Activated naive CD4-positive, alpha-beta T cell treated with anti-CD3 and anti-CD28 coated beads for 36 hours (primary cell): ENCODE results near the gene MAPKAPK2. TPM values are rescaled to one million over a fixed set of nuclear protein-coding genes. Genes with fewer than 3 reads are reported as not detected.

ENCODE experiments used
- CTCF ChIA-PET: fragments of 350-600 bp; sonication (Branson Sonifier 250); formaldehyde crosslinking; loops from one replicate; lab custom pipeline; 2021; ENCODE audit warnings: antibody characterized with exemption; lab: Charles Lee
- DNase-seq: peaks from one replicate; pipeline ENCODE4 v3.0.0-alpha.2; 2020
- H3K27ac Mint-ChIP-seq: one replicate; pipeline ENCODE4 v1.8.0; 2021; ENCODE audit warnings: mild to moderate bottlenecking, mixed read lengths
- H3K27me3 Mint-ChIP-seq: one replicate; pipeline ENCODE4 v1.8.0; 2021; ENCODE audit warnings: low read depth, mixed read lengths
- H3K36me3 Mint-ChIP-seq: one replicate; pipeline ENCODE4 v1.8.0; 2021; ENCODE audit warnings: low read depth, mixed read lengths
- H3K4me1 Mint-ChIP-seq: one replicate; pipeline ENCODE4 v1.8.0; 2021; ENCODE audit warnings: low read depth, mixed read lengths
- H3K4me3 Mint-ChIP-seq: one replicate; pipeline ENCODE4 v1.8.0; 2021; ENCODE audit warnings: mild to moderate bottlenecking, moderate library complexity, mixed read lengths
- H3K9me3 Mint-ChIP-seq: one replicate; pipeline ENCODE4 v1.8.0; 2021; ENCODE audit warnings: mixed read lengths
- intact Hi-C: fragments of 100-400 bp; cut with micrococcal nuclease; formaldehyde crosslinking; loops from one replicate; pipeline ENCODE4 v1.15.1; 2023
- total RNA-seq, 2 experiments: library from RNA; stranded (reverse); gene quantifications; one replicate each; pipeline ENCODE4 v1.2.3, GENCODE V29; 2021

The MAPKAPK2 gene
- total RNA-seq, 2 experiments from 2014 or later: 83.4 to 85.3 TPM

- Mint-ChIP-seq H3K4me1 (peaks cover 66% of the 10 kb centered on the region), H3K27me3 (no peaks in the 10 kb centered on the region), H3K9me3 (no peaks in the 10 kb centered on the region), H3K36me3 (no peaks in the 10 kb centered on the region), H3K4me3 (no peak overlapping the region), H3K27ac (peak overlapping the region; percentile 9)
- intact Hi-C loops: loop anchor here (1.0 to 2.0 kb wide), 2 partner anchors 8 to 14 kb away; no protein-coding TSS in a partner anchor
- CTCF ChIA-PET: interaction anchor here (0.6 to 5.9 kb wide), 9 partner anchors 10 to 226 kb away, joined by 3 to 44 read pairs (median 3); no protein-coding TSS in a partner anchor
- DNase-seq: no peak
Measured at GRCh38 chr1:206716159-206716869, 31.6 kb downstream of the MAPKAPK2 start.

GRCh38 chr1:206716870-206717673 is 32.4 kb downstream of the MAPKAPK2 start:
- Mint-ChIP-seq H3K27ac (peak overlapping the region; percentile 22), H3K4me1 (peaks cover 65% of the 10 kb centered on the region), H3K4me3 (no peak overlapping the region), H3K36me3 (no peaks in the 10 kb centered on the region), H3K9me3 (no peaks in the 10 kb centered on the region), H3K27me3 (no peaks in the 10 kb centered on the region)
- CTCF ChIA-PET: interaction anchor here (1.0 to 5.9 kb wide), 4 partner anchors 9 to 226 kb away, joined by 3 to 44 read pairs (median 4); no protein-coding TSS in a partner anchor
- intact Hi-C loops: loop anchor here (1.0 to 2.0 kb wide), 3 partner anchors 8 to 14 kb away; no protein-coding TSS in a partner anchor
- peak; percentile 37 for DNase-seq

GRCh38 chr1:206717674-206717989 is 32.9 kb downstream of the MAPKAPK2 start:
- Mint-ChIP-seq H3K36me3 (no peaks in the 10 kb centered on the region), H3K4me1 (peaks cover 61% of the 10 kb centered on the region), H3K27ac (peak overlapping the region; percentile 22), H3K9me3 (no peaks in the 10 kb centered on the region), H3K27me3 (no peaks in the 10 kb centered on the region), H3K4me3 (no peak overlapping the region)
- CTCF ChIA-PET: interaction anchor here (1.5 to 5.9 kb wide), 2 partner anchors 9 to 54 kb away, joined by 3 to 44 read pairs; no protein-coding TSS in a partner anchor
- intact Hi-C loops: loop anchor here (1.0 to 2.0 kb wide), 2 partner anchors 8 to 15 kb away; no protein-coding TSS in a partner anchor
- no peak for DNase-seq

GRCh38 chr1:206719169-206719839 is 34.6 kb downstream of the MAPKAPK2 start:
- no peak overlapping the region for H3K27ac Mint-ChIP-seq
- no peaks in the 10 kb centered on the region for H3K27me3 Mint-ChIP-seq
- no peaks in the 10 kb centered on the region for H3K9me3 Mint-ChIP-seq
- H3K36me3 Mint-ChIP-seq: no peaks in the 10 kb centered on the region
- H3K4me1 Mint-ChIP-seq: peaks cover 57% of the 10 kb centered on the region
- CTCF ChIA-PET: interaction anchor here (0.7 to 2.3 kb wide), 5 partner anchors 8 to 193 kb away, joined by 3 to 13 read pairs (median 5); no protein-coding TSS in a partner anchor
- H3K4me3 Mint-ChIP-seq: no peak overlapping the region
- no peak for DNase-seq
- intact Hi-C loops: no loop called here

GRCh38 chr1:206721454-206721853 is 36.7 kb downstream of the MAPKAPK2 start:
- intact Hi-C loops: no loop called here
- Mint-ChIP-seq H3K4me1 (peaks cover 56% of the 10 kb centered on the region), H3K27ac (no peak overlapping the region), H3K36me3 (no peaks in the 10 kb centered on the region), H3K27me3 (no peaks in the 10 kb centered on the region), H3K9me3 (no peaks in the 10 kb centered on the region), H3K4me3 (no peak overlapping the region)
- DNase-seq: no peak
- CTCF ChIA-PET: interaction anchor here (0.7 to 2.3 kb wide), 5 partner anchors 13 to 191 kb away, joined by 3 to 13 read pairs (median 4); no protein-coding TSS in a partner anchor

GRCh38 chr1:206722751-206723461 is 38.2 kb downstream of the MAPKAPK2 start:
- peaks cover 48% of the 10 kb centered on the region for H3K4me1 Mint-ChIP-seq
- CTCF ChIA-PET: interaction anchor here (0.6 to 5.9 kb wide), 6 partner anchors 9 to 693 kb away, joined by 3 to 49 read pairs (median 6); no protein-coding TSS in a partner anchor
- intact Hi-C loops: no loop called here
- no peaks in the 10 kb centered on the region for H3K27me3 Mint-ChIP-seq
- no peak overlapping the region for H3K27ac Mint-ChIP-seq
- no peaks in the 10 kb centered on the region for H3K9me3 Mint-ChIP-seq
- no peak for DNase-seq
- H3K36me3 Mint-ChIP-seq: no peaks in the 10 kb centered on the region
- no peak overlapping the region for H3K4me3 Mint-ChIP-seq

GRCh38 chr1:206723462-206723804 is 38.7 kb downstream of the MAPKAPK2 start:
- no peaks in the 10 kb centered on the region for H3K27me3 Mint-ChIP-seq
- no peak overlapping the region for H3K27ac Mint-ChIP-seq
- CTCF ChIA-PET: interaction anchor here (0.7 to 5.9 kb wide), 4 partner anchors 12 to 692 kb away, joined by 3 to 49 read pairs (median 6); no protein-coding TSS in a partner anchor
- H3K4me3 Mint-ChIP-seq: no peak overlapping the region
- H3K9me3 Mint-ChIP-seq: no peaks in the 10 kb centered on the region
- intact Hi-C loops: no loop called here
- no peak for DNase-seq
- H3K4me1 Mint-ChIP-seq: peaks cover 49% of the 10 kb centered on the region
- H3K36me3 Mint-ChIP-seq: no peaks in the 10 kb centered on the region

- peaks cover 44% of the 10 kb centered on the region for H3K4me1 Mint-ChIP-seq
- no peaks in the 10 kb centered on the region for H3K9me3 Mint-ChIP-seq
- intact Hi-C loops: no loop called here
- no peak for DNase-seq
- H3K36me3 Mint-ChIP-seq: peaks cover 3% of the 10 kb centered on the region
- no peak overlapping the region for H3K4me3 Mint-ChIP-seq
- CTCF ChIA-PET: interaction anchor here (0.7 to 7.0 kb wide), 9 partner anchors 9 to 692 kb away, joined by 3 to 116 read pairs (median 23); no protein-coding TSS in a partner anchor
- H3K27ac Mint-ChIP-seq: no peak overlapping the region
- H3K27me3 Mint-ChIP-seq: no peaks in the 10 kb centered on the region
Measured at GRCh38 chr1:206723805-206724472, 39.2 kb downstream of the MAPKAPK2 start.

- no peak overlapping the region for H3K27ac Mint-ChIP-seq
- H3K4me3 Mint-ChIP-seq: no peak overlapping the region
- no peaks in the 10 kb centered on the region for H3K27me3 Mint-ChIP-seq
- no peaks in the 10 kb centered on the region for H3K9me3 Mint-ChIP-seq
- CTCF ChIA-PET: interaction anchor here (0.6 to 7.0 kb wide), 40 partner anchors 10 to 257 kb away, joined by 3 to 116 read pairs (median 5); partner anchors contain the start of genes DYRK3 and IL24
- DNase-seq: peak; percentile 84
- peaks cover 6% of the 10 kb centered on the region for H3K36me3 Mint-ChIP-seq
- peaks cover 39% of the 10 kb centered on the region for H3K4me1 Mint-ChIP-seq
- intact Hi-C loops: loop anchor here (1.0 to 5.0 kb wide), 3 partner anchors 8 to 233 kb away; no protein-coding TSS in a partner anchor
Measured at GRCh38 chr1:206725109-206725963, 40.6 kb downstream of the MAPKAPK2 start.

- Mint-ChIP-seq H3K4me1 (peaks cover 35% of the 10 kb centered on the region), H3K36me3 (peaks cover 11% of the 10 kb centered on the region)
Measured at GRCh38 chr1:206727981-206728696, 43.4 kb downstream of the MAPKAPK2 start.

More at GRCh38 chr1:206727981-206728696, 43.4 kb downstream of the MAPKAPK2 start:
- DNase-seq: no peak
- CTCF ChIA-PET: interaction anchor here (0.7 to 7.0 kb wide), 5 partner anchors 9 to 192 kb away, joined by 3 to 116 read pairs (median 6); no protein-coding TSS in a partner anchor
- H3K9me3 Mint-ChIP-seq: no peaks in the 10 kb centered on the region
- no peak overlapping the region for H3K4me3 Mint-ChIP-seq
- H3K27me3 Mint-ChIP-seq: no peaks in the 10 kb centered on the region
- intact Hi-C loops: loop anchor here (2.0 to 5.0 kb wide), 3 partner anchors 121 to 255 kb away; no protein-coding TSS in a partner anchor
- no peak overlapping the region for H3K27ac Mint-ChIP-seq
